HepG2 (cell line): ENCODE results near the gene ARRDC4. TPM values are rescaled to one million over a fixed set of nuclear protein-coding genes. Genes with fewer than 3 reads are reported as not detected.

Experiments
- ATAC-seq: fragments of 200-7000 bp; cut with Tn5 transposase; 3 replicates; pipeline ENCODE4 v1.9.1; 2020; ENCODE audit warnings: mild to moderate bottlenecking, moderate library complexity
- BruUV-seq: library from RNA; stranded (reverse); fragments of 400-500 nt; replicated peaks from 2 replicates; lab custom pipeline; 2021; lab: Mats Ljungman, UMichigan
- CTCF ChIA-PET: fragments of 300-600 bp; formaldehyde crosslinking; extraction: SDS; loops from one replicate; lab custom pipeline; 2021; ENCODE audit warnings: low total read pairs, inconsistent platforms, low intra/inter-chr PET ratio; lab: Yijun Ruan, JAX
- POLR2A ChIA-PET: fragments of 350-600 bp; sonication (Branson Sonifier 250); formaldehyde crosslinking; loops from one replicate; lab custom pipeline; 2020; ENCODE audit warnings: antibody characterized with exemption, inconsistent platforms; lab: Yijun Ruan, JAX
- DNase-seq: peaks from one replicate; pipeline ENCODE4 v3.0.0-alpha.2; 2015; ENCODE audit warnings: low spot score
- FAIRE-seq: peaks from 3 replicates; lab custom pipeline; 2011; peaks lifted over from hg19 to GRCh38; lab: Jason Lieb, UNC
- H2AFZ ChIP-seq: one replicate; pipeline ENCODE4 v1.6.1; 2011; ENCODE audit warnings: low read length, inconsistent platforms
- H3K27ac ChIP-seq: fragments of 300-600 bp; 3 replicates; pipeline ENCODE4 v1.8.0; 2011; ENCODE audit warnings: mixed run types, mild to moderate bottlenecking, mixed read lengths, low read length, inconsistent platforms; ENCODE audit not compliant: insufficient read depth; ENCODE audit errors: extremely low read length
- H3K27me3 ChIP-seq, 2 experiments: fragments of 200-600 bp in 1 of 2; 2 replicates in 1 of 2; 3 replicates in 1 of 2; pipeline versions ENCODE4 v1.6.0 to v1.8.0; 2011; ENCODE audit warnings: low read length in 2 of 2, mild to moderate bottlenecking in 2 of 2, moderate library complexity in 2 of 2, inconsistent platforms in 1 of 2; ENCODE audit not compliant: insufficient read depth in 2 of 2, control insufficient read depth in 1 of 2
- H3K36me3 ChIP-seq, 2 experiments: fragments of 200-600 bp in 1 of 2; replicated peaks in 1 of 2; 2 replicates in 1 of 2; 3 replicates in 1 of 2; pipeline versions ENCODE4 v1.5.1 to v1.8.0; 2011; ENCODE audit warnings: low read length in 2 of 2, inconsistent platforms in 1 of 2; ENCODE audit not compliant: insufficient read depth in 2 of 2, control insufficient read depth in 1 of 2
- H3K4me1 ChIP-seq: 2 replicates; pipeline ENCODE4 v1.5.1; 2012; ENCODE audit warnings: low read length, inconsistent platforms; ENCODE audit not compliant: insufficient read depth
- H3K4me2 ChIP-seq: 2 replicates; pipeline ENCODE4 v1.6.0; 2011; ENCODE audit warnings: low read depth, low read length, inconsistent platforms
- H3K4me3 ChIP-seq, 3 experiments: fragments of 200-600 bp in 1 of 3; sonication (generic), shearing (Covaris generic) in 1 of 3; replicated peaks in 1 of 3; 2 replicates each; pipeline ENCODE4 v1.5.1; 2011 to 2016; ENCODE audit warnings: low read length in 3 of 3, inconsistent platforms in 2 of 3, low read depth in 2 of 3, mild to moderate bottlenecking in 2 of 3, control low read depth in 1 of 3, mixed read lengths in 1 of 3; ENCODE audit not compliant: insufficient read depth in 1 of 3
- H3K79me2 ChIP-seq: one replicate; pipeline ENCODE4 v1.6.1; 2011; ENCODE audit warnings: low read length, inconsistent platforms; ENCODE audit not compliant: insufficient read depth
- H3K9ac ChIP-seq: 2 replicates; pipeline ENCODE4 v1.6.0; 2011; ENCODE audit warnings: mild to moderate bottlenecking, low read depth, low read length, inconsistent platforms; ENCODE audit not compliant: insufficient read depth
- H3K9me3 ChIP-seq: 2 replicates; pipeline ENCODE4 v1.5.1; 2012; ENCODE audit warnings: mild to moderate bottlenecking, low read length
- H4K20me1 ChIP-seq: 2 replicates; pipeline ENCODE4 v1.6.0; 2011; ENCODE audit warnings: inconsistent platforms, mild to moderate bottlenecking, low read length, moderate library complexity; ENCODE audit not compliant: insufficient read depth
- BRF2 ChIP-seq: sonication (generic); formaldehyde crosslinking; IDR thresholded peaks from 2 replicates; pipeline ENCODE4 v1.8.1; 2022; ENCODE audit warnings: mild to moderate bottlenecking, missing genetic modification reagents
- CREB3 ChIP-seq: sonication (generic); formaldehyde crosslinking; IDR thresholded peaks from 2 replicates; pipeline ENCODE4 v1.5.0; 2020; ENCODE audit warnings: missing genetic modification reagents
- ELF4 ChIP-seq: sonication (generic); formaldehyde crosslinking; IDR thresholded peaks from 2 replicates; pipeline ENCODE4 v1.5.0; 2020; ENCODE audit warnings: missing genetic modification reagents, mild to moderate bottlenecking, moderate library complexity, borderline replicate concordance
- FOXK1 ChIP-seq: sonication (generic); formaldehyde crosslinking; IDR thresholded peaks from 2 replicates; pipeline ENCODE4 v1.4.0; 2020; ENCODE audit warnings: low read depth, missing genetic modification reagents, borderline replicate concordance
- HNF4A ChIP-seq: sonication (generic); formaldehyde crosslinking; IDR thresholded peaks from 2 replicates; pipeline ENCODE4 v1.4.0; 2020; ENCODE audit warnings: missing genetic modification reagents
- HNRNPLL ChIP-seq: fragments of 200-400 bp; formaldehyde crosslinking; IDR thresholded peaks from 2 replicates; pipeline ENCODE4 v1.6.1; 2017; ENCODE audit warnings: mild to moderate bottlenecking, low read depth, low read length; ENCODE audit not compliant: poor library complexity, severe bottlenecking
- NR2F6 ChIP-seq, 2 experiments: IDR thresholded peaks; 2 replicates each; pipeline ENCODE4 v1.6.1; 2016; ENCODE audit warnings: antibody characterized with exemption in 1 of 2, mild to moderate bottlenecking in 1 of 2
- PRPF4 ChIP-seq: fragments of 200-400 bp; formaldehyde crosslinking; IDR thresholded peaks from 2 replicates; pipeline ENCODE4 v1.6.1; 2016; ENCODE audit warnings: low read length, low read depth; ENCODE audit not compliant: poor library complexity, severe bottlenecking
- USF2 ChIP-seq, 2 experiments: sonication (generic) in 1 of 2; formaldehyde crosslinking in 1 of 2; IDR thresholded peaks; 2 replicates each; pipeline versions ENCODE4 v1.5.1 to v1.6.1; 2011 to 2020; ENCODE audit warnings: borderline replicate concordance in 1 of 2, low read depth in 1 of 2, low read length in 1 of 2, mild to moderate bottlenecking in 1 of 2, missing genetic modification reagents in 1 of 2, moderate library complexity in 1 of 2
- YY1 ChIP-seq: IDR thresholded peaks from 2 replicates; pipeline ENCODE4 v1.6.1; 2011; ENCODE audit warnings: low read length, low read depth, moderate library complexity, mild to moderate bottlenecking; ENCODE audit not compliant: insufficient read depth, insufficient replicate concordance
- ZNF430 ChIP-seq: sonication (generic); formaldehyde crosslinking; IDR thresholded peaks from 2 replicates; pipeline ENCODE4 v1.9.0; 2021; ENCODE audit warnings: mild to moderate bottlenecking, missing genetic modification reagents
- ZNF800 ChIP-seq: sonication (generic); formaldehyde crosslinking; IDR thresholded peaks from 2 replicates; pipeline ENCODE4 v1.4.0; 2020; ENCODE audit warnings: missing genetic modification reagents
- WGBS: methylation state at CpG from one replicate; pipeline ENCODE4 v1.1.6; 2017; ENCODE audit warnings: low lambda C conversion rate; 5-methylcytosine and 5-hydroxymethylcytosine counted together
- in situ Hi-C: cut with HindIII; loops from 2 replicates; pipeline ENCODE4 v1.10.0; 2017; ENCODE audit warnings: low pct_unique_long_range_greater_than_20kb; ENCODE audit not compliant: extremely low pct_ligation_motif_present
- intact Hi-C: fragments of 100-400 bp; cut with micrococcal nuclease; formaldehyde crosslinking; loops from one replicate; pipeline ENCODE4 v1.10.0; 2022; ENCODE audit not compliant: unreplicated experiment
- polyA plus RNA-seq, 8 experiments: library from polyadenylated mRNA; depleted of rRNA in 3 of 8; stranded (reverse) in 7 of 8; unstranded in 1 of 8; fragments of >200 nt; fragmentation: Illumina TruSeq in 4 of 8; extraction: Trizol in 4 of 8; gene quantifications; 2 replicates each; pipeline versions ENCODE4 v1.2.1 to v1.2.3, GENCODE V29; 2011 to 2016; ENCODE audit warnings: low read depth in 4 of 8, missing spikeins in 1 of 8, mixed read lengths in 1 of 8; ENCODE audit not compliant: insufficient read depth in 1 of 8
- total RNA-seq, 5 experiments: library from RNA; depleted of rRNA; stranded (reverse); fragments of >200 nt; fragmentation: Illumina TruSeq; extraction: Trizol; gene quantifications; 2 replicates each; pipeline ENCODE4 v1.2.3, GENCODE V29; 2016; ENCODE audit warnings: low read depth in 1 of 5
- TF ChIP-seq, protein P1 (sequence below): IDR thresholded peaks from 2 replicates; pipeline ENCODE4 v1.4.0; 2020; ENCODE audit warnings: mild to moderate bottlenecking, missing genetic modification reagents

ARRDC4 gene
- total and polyA plus RNA-seq, 2 of the 13 experiments (the other 11 are each of a cell fraction or from before 2014, with no cell fraction given), result 1.5 to 2.5 TPM

DNA sequence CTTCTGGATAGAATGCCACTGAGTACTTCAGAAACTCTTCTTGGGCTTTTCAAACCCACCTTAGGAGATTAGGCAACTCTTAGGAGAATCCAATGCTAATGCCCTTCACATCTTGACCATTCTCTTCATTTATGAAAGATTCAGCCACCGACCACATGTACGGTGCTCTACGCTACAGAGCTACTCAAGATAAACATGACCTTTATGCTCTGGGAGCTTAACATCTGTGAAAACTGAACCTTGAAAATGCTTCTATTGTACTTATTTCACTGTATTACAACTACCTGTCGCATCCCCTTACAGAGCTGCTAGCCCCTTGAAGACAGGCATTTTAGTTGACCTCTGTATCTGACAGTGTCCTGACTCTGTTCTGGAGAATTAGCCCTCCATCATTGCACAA is 19.5 kb upstream of the ARRDC4 start:
- WGBS, result 2% methylated on average over 4 of the region's 4 CpGs
- Histone ChIP-seq H3K27me3 (no peaks in the 10 kb centered on the region; a peak in 2 of 5 replicates), H3K79me2 (no peaks in the 10 kb centered on the region), H3K27ac (no peak overlapping the region), H3K4me2 (no peak overlapping the region; the same call in 1 of the 2 replicates), H3K4me3 (no peak overlapping the region), H3K9ac (no peak overlapping the region), H3K9me3 (no peaks in the 10 kb centered on the region), H3K36me3 (no peaks in the 10 kb centered on the region), H3K4me1 (peaks cover 10% of the 10 kb centered on the region), H4K20me1 (no peaks in the 10 kb centered on the region), H2AFZ (no peak overlapping the region)
- ATAC-seq, result peak; percentile 53; the same call in 2 of the 3 replicates
- ChIA-PET CTCF (no interaction called here), POLR2A (no interaction called here)
- DNase-seq, result no peak
- no peak for FAIRE-seq
- no TSS peak for BruUV-seq
- in situ Hi-C loops, result no loop called here
- intact Hi-C loops, result no loop called here
- TF ChIP-seq HNRNPLL, result no peak
- no peak for TF ChIP-seq FOXK1 (CRISPR knock-in tag)
- no peak for TF ChIP-seq ELF4 (CRISPR knock-in tag)
- no peak for TF ChIP-seq YY1
- 0 out of 2 replicates have a peak, but pooled peaks have one; percentile 27 for TF ChIP-seq NR2F6 (IDR thresholded peaks at IDR 0.05)
- no peak for TF ChIP-seq NR2F6 (CRISPR knock-in tag; IDR thresholded peaks at IDR 0.05)
- TF ChIP-seq HNF4A, result peak; percentile 39
- TF ChIP-seq CREB3 (CRISPR knock-in tag), result no peak
- no peak for TF ChIP-seq USF2 (IDR thresholded peaks at IDR 0.05; ENCODE audit: low read depth, low read length)
- TF ChIP-seq USF2 (CRISPR knock-in tag; IDR thresholded peaks at IDR 0.05; ENCODE audit: borderline replicate concordance), result no peak
- no peak for TF ChIP-seq ZNF800
- TF ChIP-seq, protein P1, sequence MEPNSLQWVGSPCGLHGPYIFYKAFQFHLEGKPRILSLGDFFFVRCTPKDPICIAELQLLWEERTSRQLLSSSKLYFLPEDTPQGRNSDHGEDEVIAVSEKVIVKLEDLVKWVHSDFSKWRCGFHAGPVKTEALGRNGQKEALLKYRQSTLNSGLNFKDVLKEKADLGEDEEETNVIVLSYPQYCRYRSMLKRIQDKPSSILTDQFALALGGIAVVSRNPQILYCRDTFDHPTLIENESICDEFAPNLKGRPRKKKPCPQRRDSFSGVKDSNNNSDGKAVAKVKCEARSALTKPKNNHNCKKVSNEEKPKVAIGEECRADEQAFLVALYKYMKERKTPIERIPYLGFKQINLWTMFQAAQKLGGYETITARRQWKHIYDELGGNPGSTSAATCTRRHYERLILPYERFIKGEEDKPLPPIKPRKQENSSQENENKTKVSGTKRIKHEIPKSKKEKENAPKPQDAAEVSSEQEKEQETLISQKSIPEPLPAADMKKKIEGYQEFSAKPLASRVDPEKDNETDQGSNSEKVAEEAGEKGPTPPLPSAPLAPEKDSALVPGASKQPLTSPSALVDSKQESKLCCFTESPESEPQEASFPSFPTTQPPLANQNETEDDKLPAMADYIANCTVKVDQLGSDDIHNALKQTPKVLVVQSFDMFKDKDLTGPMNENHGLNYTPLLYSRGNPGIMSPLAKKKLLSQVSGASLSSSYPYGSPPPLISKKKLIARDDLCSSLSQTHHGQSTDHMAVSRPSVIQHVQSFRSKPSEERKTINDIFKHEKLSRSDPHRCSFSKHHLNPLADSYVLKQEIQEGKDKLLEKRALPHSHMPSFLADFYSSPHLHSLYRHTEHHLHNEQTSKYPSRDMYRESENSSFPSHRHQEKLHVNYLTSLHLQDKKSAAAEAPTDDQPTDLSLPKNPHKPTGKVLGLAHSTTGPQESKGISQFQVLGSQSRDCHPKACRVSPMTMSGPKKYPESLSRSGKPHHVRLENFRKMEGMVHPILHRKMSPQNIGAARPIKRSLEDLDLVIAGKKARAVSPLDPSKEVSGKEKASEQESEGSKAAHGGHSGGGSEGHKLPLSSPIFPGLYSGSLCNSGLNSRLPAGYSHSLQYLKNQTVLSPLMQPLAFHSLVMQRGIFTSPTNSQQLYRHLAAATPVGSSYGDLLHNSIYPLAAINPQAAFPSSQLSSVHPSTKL, result 0 out of 2 replicates have a peak, but pooled peaks have one; percentile 35
- no peak for TF ChIP-seq BRF2 (CRISPR knock-in tag)
- TF ChIP-seq PRPF4, result no peak
- no peak for TF ChIP-seq ZNF430 (CRISPR knock-in tag)
